GM21576 (cell line): Measurements from ENCODE around the gene PTPRC.

ENCODE experiments used
- ATAC-seq: cut with Tn5 transposase; IDR thresholded peaks from one replicate; pipeline ENCODE4 v1.9.1; 2021; ENCODE audit warnings: mild to moderate bottlenecking, moderate library complexity; ENCODE audit not compliant: unreplicated experiment

Gene PTPRC

GRCh38 chr1:198672124-198672523 is 33.3 kb downstream of the PTPRC start:
- no peak for ATAC-seq

DNA sequence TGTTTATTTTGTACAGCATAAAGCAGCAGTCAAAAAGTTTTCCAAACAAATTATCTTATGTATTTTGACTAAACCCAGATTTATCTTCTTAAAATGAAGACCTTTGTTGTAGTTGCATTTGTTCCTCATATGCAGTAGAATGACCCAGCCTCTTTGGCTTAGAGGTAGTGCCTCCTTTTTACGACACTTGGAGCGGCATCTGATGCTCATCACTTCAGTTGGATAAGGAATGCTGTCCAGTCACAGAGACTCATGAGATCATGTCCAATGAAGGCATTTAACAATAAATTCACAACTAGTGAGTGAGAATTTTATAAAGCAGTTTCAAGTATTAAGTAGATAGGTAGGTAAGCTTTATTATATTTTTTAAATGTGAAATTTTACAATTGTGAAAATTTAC is 35.2 kb downstream of the PTPRC start:
- no peak for ATAC-seq

DNA sequence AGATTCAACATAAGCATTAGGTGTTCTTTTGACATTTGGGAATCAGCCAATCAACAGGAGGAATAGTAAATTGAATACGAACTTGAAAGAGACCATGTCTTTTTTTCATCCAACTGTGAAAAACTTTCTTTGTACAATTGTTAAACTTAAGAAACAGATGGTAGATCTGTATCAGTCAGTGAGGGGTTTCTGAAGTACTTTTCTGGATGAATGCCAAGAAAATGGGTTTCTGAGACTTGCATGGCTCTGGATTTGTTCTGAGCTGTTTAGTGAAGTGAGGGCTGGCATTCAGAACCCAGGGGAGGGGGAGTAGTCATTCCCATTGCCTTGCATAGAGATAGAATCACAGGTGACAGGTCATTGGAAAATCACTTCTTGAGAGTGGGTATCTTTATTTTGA is 37.4 kb downstream of the PTPRC start:
- ATAC-seq, result no peak

GRCh38 chr1:198677027-198677426 is 38.2 kb downstream of the PTPRC start:
- ATAC-seq, result no peak

DNA sequence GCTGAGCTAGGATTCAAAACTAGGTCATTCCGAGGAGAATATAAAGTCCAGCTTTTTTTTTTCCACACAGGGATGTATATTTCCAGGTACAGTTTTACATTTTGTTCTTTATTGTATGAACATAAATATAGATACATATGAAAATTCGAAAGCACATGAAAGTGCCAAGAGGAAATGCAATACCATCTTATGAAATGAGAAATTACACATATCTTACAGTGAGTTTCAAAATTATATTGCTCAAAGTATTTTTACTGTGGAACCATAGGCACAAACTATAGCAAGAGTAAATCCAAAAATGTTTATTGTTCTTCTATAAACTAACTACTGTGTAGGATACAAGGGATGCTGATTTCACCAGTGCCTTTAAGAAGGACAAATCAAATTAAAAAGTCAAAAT is 39.0 kb downstream of the PTPRC start:
- ATAC-seq, result no peak

GRCh38 chr1:198678301-198678836 is 39.5 kb downstream of the PTPRC start:
- no peak for ATAC-seq

- peak; percentile 26 for ATAC-seq
Observed at GRCh38 chr1:198678901-198679329, 40.1 kb downstream of the PTPRC start.

DNA sequence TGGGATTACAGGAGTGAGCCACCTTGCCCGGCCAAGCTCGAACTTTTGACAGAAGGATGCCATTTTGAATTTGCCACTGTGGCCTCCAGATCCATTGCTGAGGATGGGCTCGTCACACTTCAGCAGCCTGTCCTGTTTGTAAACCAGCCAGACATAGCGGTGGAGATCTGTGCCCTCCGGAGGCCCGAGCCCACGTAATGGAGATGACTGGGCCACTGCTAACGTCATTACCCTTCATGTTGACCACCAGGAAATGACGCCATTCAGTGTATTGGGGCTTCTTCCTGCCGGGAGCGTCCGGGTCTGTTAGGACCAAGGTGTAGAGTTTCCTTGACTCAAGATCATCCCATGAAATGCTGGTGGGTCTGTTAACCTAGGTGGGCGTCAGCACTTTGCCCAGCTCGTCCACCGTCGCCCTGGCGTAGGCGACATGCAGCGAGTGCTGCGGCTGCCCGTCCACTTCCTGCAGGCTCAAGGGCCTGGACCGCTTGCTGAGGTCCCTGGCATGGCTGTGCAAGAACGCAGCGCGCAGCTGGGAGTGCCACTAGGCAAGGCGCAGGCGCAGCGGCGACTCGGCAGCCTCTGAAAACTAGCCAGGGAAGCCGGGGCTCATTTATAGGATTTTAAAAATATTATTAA is 40.8 kb downstream of the PTPRC start:
- no peak for ATAC-seq

DNA sequence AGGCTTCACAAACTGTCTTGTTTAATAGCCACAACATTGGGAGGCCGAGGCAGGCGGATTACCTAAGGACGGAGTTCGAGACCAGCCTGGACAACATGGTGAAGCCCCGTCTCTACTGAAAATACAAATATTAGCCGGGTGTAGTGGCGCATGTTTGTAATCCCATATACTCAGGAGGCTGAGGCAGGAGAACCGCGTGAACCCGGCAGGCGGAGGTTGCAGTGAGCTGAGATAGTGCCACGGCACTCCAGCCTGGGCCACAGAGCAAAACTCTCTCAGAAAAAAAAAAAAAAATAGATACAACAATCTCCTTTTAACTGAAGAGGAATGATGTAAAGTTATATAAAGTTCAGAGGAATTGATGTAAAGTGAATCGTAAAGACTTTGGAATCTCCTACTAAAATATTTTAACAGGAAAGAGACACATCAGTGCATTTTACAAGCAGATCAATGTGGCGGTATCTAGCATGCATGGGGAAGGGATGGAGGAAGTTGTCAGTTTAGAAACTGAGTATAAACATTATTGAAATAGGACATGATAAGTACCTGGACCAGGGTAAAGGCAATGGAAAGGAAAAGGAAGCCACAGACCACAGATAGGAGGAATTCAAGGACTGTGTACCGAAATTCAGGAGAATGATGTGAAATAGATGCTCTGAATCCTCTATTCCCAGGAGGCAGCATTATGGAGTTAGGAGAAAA is 41.5 kb downstream of the PTPRC start:
- no peak for ATAC-seq

DNA sequence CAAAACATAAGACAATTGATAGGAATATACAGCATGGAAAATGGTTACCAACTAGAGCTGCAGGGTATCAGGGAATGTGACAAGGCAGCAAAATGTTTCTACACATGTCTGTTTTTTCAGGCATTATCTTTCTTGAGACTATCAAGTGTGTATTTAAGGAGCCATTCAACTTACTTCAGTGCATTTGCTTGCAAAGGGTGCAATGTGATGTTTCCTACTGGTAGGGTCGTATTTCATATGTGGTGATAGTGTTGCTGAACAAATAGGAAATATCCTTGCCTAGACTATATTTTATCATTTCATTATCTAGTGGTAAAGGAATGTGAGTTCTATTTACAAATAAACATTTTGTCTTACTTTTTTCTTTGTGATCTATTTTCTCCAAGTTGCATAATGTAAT is 42.4 kb downstream of the PTPRC start:
- ATAC-seq, result no peak

GRCh38 chr1:198681831-198682759 is 43.3 kb downstream of the PTPRC start:
- ATAC-seq, result peak; percentile 95

DNA sequence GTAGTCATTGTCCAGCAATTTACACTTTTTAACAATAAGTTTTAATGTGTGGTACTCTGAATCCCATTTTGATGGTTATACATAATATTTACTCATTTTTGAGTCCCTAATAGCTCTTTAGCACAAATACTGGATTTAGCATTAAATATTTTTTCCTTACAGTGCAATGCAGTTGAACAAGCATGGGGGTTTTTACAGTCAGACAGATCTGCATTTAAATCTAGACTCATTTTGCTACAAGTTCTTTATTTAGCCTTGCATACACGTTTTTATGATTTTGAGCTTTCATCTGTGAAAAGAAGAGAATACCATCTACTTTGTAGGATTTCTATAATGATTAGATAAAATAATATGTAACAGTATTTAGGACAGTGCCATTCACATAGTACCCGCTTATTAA is 44.0 kb downstream of the PTPRC start:
- ATAC-seq, result no peak

- ATAC-seq, result no peak
Observed at GRCh38 chr1:198683449-198683848, 44.6 kb downstream of the PTPRC start.

GRCh38 chr1:198686069-198686728 is 47.4 kb downstream of the PTPRC start:
- ATAC-seq, result no peak

DNA sequence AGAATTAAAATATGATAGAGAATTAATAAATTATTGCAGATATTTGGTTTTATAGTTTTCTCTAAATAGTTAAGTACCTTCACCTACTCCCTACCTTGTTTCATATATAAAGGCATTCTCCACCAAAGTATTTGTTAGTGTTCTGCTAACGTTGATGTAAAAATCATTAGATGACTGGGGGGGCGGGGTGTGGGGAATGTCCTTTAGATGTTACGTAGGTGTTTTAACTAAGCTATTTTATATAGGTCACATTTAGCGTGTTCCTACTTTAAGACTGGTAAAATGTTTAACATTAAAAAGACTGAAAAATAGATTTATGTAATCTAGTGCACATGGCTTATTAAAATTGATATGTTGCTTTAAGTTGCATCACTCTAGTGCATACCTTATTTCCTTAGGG is 48.6 kb downstream of the PTPRC start:
- ATAC-seq, result no peak

DNA sequence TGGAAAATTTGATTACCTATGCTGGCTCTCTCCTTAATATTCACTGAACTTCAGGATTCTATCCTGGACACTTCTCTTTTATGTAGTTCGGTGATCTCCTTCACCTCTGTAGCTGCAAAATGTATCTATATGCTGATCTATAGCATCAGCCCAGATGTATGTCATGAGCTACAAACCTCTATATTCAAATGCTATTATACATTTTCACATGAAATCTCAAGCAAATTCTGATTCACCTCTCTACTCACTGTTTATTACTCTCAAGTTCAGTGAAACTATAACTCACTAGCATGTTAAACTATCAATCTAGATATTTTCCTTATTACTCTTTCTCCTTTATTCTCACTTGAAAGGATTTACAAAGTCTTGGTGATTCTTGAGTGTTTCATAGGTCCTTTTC is 52.2 kb downstream of the PTPRC start:
- ATAC-seq, result no peak

GRCh38 chr1:198693321-198693720 is 54.5 kb downstream of the PTPRC start:
- ATAC-seq, result no peak

DNA sequence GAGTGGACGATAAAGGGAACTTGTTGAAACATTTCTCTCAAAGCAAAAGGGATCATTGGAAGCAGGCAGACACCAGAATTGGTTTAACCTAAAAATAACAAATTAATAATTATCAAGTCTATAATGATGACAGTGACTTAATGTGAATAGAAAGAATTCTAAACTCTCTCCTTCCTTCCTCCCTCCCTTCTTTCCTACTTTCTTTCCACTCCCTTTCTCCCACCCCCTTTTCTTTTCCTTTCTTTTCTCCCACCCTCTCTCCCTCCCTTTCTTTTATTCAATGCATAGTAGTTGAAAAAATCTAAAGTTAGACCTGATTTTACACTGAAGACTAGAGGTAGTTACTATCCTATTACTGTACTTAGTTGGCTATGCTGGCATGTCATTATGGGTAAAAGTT is 55.7 kb downstream of the PTPRC start:
- ATAC-seq, result no peak

DNA sequence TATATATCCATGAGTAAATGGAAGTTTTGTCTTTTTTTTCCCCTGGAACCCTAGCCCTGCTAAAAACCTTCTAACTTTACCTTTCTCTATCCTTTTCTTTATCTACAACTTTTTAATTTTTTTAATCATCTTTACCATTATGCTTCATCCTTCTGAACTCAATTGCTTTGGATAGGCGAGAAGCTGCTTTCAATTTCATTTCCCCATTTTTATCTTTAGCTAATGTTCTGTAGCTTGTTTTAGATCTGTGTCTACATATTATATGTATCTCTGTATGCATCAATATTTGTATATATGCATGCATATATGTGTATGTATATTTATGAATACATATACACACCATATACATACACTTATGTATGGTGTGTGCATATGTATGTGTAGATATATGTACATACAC is 57.4 kb downstream of the PTPRC start:
- peak; percentile 85 for ATAC-seq

DNA sequence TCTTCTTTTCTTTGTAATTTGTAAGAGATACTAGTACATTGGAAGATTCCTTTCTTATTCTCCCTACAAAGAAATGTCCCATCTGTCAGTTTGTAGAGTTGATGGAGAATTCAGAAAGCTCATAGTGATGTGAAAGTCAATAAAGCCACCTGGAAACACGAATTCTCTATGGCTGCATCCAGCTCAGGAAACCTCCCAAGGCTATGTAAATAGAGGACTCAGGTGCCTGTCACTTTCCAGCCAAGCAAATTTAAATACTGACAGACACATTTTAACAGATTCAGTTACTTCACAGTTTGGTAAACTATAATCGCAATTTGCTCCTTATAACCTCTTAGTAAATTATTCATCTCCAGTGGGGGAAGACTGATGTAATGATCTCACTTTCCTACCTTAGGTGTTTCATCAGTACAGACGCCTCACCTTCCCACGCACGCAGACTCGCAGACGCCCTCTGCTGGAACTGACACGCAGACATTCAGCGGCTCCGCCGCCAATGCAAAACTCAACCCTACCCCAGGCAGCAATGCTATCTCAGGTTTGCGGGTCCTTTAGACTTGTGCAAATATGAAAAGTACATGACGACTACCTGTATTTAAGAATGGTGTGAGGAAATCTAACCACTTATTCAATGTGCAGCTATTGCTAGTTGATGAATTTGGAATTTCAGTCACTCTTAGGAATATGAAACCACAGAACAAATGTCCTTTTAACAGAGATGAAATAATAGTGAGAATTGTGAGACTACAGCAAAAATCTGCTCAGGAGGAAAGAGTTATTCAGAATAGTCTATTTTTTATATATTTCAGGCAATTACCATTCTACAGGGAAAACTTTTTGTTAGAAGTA is 60.6 kb downstream of the PTPRC start:
- ATAC-seq, result no peak
